ENCODE data around the gene EXOSC2. TPM values are rescaled to one million over a fixed set of nuclear protein-coding genes. Genes with fewer than 3 reads are reported as not detected.

EXOSC2 gene
- total RNA-seq, 2 experiments from 2014 or later: 70.1 to 72.6 TPM

- H3K27ac Mint-ChIP-seq: no peak overlapping the region
- H3K4me3 Mint-ChIP-seq: no peak overlapping the region
- CTCF ChIA-PET: interaction anchor here (0.6 to 1.5 kb wide), 4 partner anchors 22 to 318 kb away, joined by 3 to 7 read pairs (median 6); no protein-coding TSS in a partner anchor
- H3K4me1 Mint-ChIP-seq (ENCODE audit: low read depth): peaks cover 26% of the 10 kb centered on the region
- DNase-seq: no peak
- intact Hi-C loops (cut with micrococcal nuclease): no loop called here
- no peaks in the 10 kb centered on the region for H3K27me3 Mint-ChIP-seq (ENCODE audit: low read depth)
- peaks cover 1% of the 10 kb centered on the region for H3K9me3 Mint-ChIP-seq
- H3K36me3 Mint-ChIP-seq (ENCODE audit: low read depth): peaks cover 6% of the 10 kb centered on the region
These were observed 37.8 kb downstream of the EXOSC2 start for GRCh38 chr9:130731355-130731754.

GRCh38 chr9:130732136-130732535 lies 38.6 kb downstream of the EXOSC2 start:
- H3K36me3 Mint-ChIP-seq (ENCODE audit: low read depth): peaks cover 7% of the 10 kb centered on the region
- H3K27ac Mint-ChIP-seq: no peak overlapping the region
- peak; percentile 14 for DNase-seq
- intact Hi-C loops (cut with micrococcal nuclease): no loop called here
- no peak overlapping the region for H3K4me3 Mint-ChIP-seq
- CTCF ChIA-PET: interaction anchor here (0.6 to 1.5 kb wide), 5 partner anchors 10 to 135 kb away, joined by 3 to 7 read pairs (median 5); no protein-coding TSS in a partner anchor
- H3K27me3 Mint-ChIP-seq (ENCODE audit: low read depth): no peaks in the 10 kb centered on the region
- peaks cover 1% of the 10 kb centered on the region for H3K9me3 Mint-ChIP-seq
- peaks cover 25% of the 10 kb centered on the region for H3K4me1 Mint-ChIP-seq (ENCODE audit: low read depth)

- Mint-ChIP-seq H3K27ac (no peak overlapping the region), H3K4me1 (ENCODE audit: low read depth) (peaks cover 25% of the 10 kb centered on the region), H3K27me3 (ENCODE audit: low read depth) (no peaks in the 10 kb centered on the region), H3K4me3 (no peak overlapping the region), H3K9me3 (peaks cover 1% of the 10 kb centered on the region), H3K36me3 (ENCODE audit: low read depth) (peaks cover 7% of the 10 kb centered on the region)
- CTCF ChIA-PET: interaction anchor here (0.7 to 1.0 kb wide), 2 partner anchors 9 to 27 kb away, joined by 3 to 4 read pairs; no protein-coding TSS in a partner anchor
- intact Hi-C loops (cut with micrococcal nuclease): no loop called here
- DNase-seq: no peak
These were observed 39.2 kb downstream of the EXOSC2 start for GRCh38 chr9:130732793-130733221.

GRCh38 chr9:130735566-130735965 lies 42.0 kb downstream of the EXOSC2 start:
- no peaks in the 10 kb centered on the region for H3K27me3 Mint-ChIP-seq (ENCODE audit: low read depth)
- H3K36me3 Mint-ChIP-seq (ENCODE audit: low read depth): peaks cover 1% of the 10 kb centered on the region
- intact Hi-C loops (cut with micrococcal nuclease): no loop called here
- no peak for DNase-seq
- no peak overlapping the region for H3K27ac Mint-ChIP-seq
- peaks cover 11% of the 10 kb centered on the region for H3K4me1 Mint-ChIP-seq (ENCODE audit: low read depth)
- CTCF ChIA-PET: interaction anchor here (0.9 to 1.1 kb wide), 2 partner anchors 11 to 35 kb away, joined by 3 to 4 read pairs; no protein-coding TSS in a partner anchor
- no peak overlapping the region for H3K4me3 Mint-ChIP-seq
- H3K9me3 Mint-ChIP-seq: no peaks in the 10 kb centered on the region

GRCh38 chr9:130736834-130737233 lies 43.3 kb downstream of the EXOSC2 start:
- no peaks in the 10 kb centered on the region for H3K9me3 Mint-ChIP-seq
- H3K27me3 Mint-ChIP-seq (ENCODE audit: low read depth): no peaks in the 10 kb centered on the region
- H3K4me1 Mint-ChIP-seq (ENCODE audit: low read depth): peaks cover 6% of the 10 kb centered on the region
- intact Hi-C loops (cut with micrococcal nuclease): no loop called here
- no peak overlapping the region for H3K27ac Mint-ChIP-seq
- H3K4me3 Mint-ChIP-seq: no peak overlapping the region
- no peak for DNase-seq
- CTCF ChIA-PET: no interaction called here
- peaks cover 1% of the 10 kb centered on the region for H3K36me3 Mint-ChIP-seq (ENCODE audit: low read depth)

GRCh38 chr9:130738281-130738680 lies 44.7 kb downstream of the EXOSC2 start:
- H3K9me3 Mint-ChIP-seq: no peaks in the 10 kb centered on the region
- H3K36me3 Mint-ChIP-seq (ENCODE audit: low read depth): peaks cover 1% of the 10 kb centered on the region
- H3K27ac Mint-ChIP-seq: no peak overlapping the region
- intact Hi-C loops (cut with micrococcal nuclease): no loop called here
- H3K4me1 Mint-ChIP-seq (ENCODE audit: low read depth): peaks cover 2% of the 10 kb centered on the region
- H3K4me3 Mint-ChIP-seq: no peak overlapping the region
- H3K27me3 Mint-ChIP-seq (ENCODE audit: low read depth): no peaks in the 10 kb centered on the region
- no peak for DNase-seq
- CTCF ChIA-PET: interaction anchor here (1.2 kb wide), 1 partner anchor 37 kb away, joined by 3 read pairs; no protein-coding TSS in a partner anchor

GRCh38 chr9:130739081-130739480 lies 45.5 kb downstream of the EXOSC2 start:
- CTCF ChIA-PET: interaction anchor here (0.9 to 1.2 kb wide), 2 partner anchors 38 to 127 kb away, joined by 3 to 5 read pairs; no protein-coding TSS in a partner anchor
- no peaks in the 10 kb centered on the region for H3K9me3 Mint-ChIP-seq
- H3K27me3 Mint-ChIP-seq (ENCODE audit: low read depth): no peaks in the 10 kb centered on the region
- intact Hi-C loops (cut with micrococcal nuclease): no loop called here
- peaks cover 4% of the 10 kb centered on the region for H3K4me1 Mint-ChIP-seq (ENCODE audit: low read depth)
- no peak overlapping the region for H3K27ac Mint-ChIP-seq
- H3K4me3 Mint-ChIP-seq: no peak overlapping the region
- DNase-seq: no peak
- peaks cover 1% of the 10 kb centered on the region for H3K36me3 Mint-ChIP-seq (ENCODE audit: low read depth)

- intact Hi-C loops (cut with micrococcal nuclease): no loop called here
- Mint-ChIP-seq H3K4me3 (no peak overlapping the region), H3K4me1 (ENCODE audit: low read depth) (peaks cover 5% of the 10 kb centered on the region), H3K9me3 (no peaks in the 10 kb centered on the region), H3K27me3 (ENCODE audit: low read depth) (no peaks in the 10 kb centered on the region), H3K36me3 (ENCODE audit: low read depth) (peaks cover 1% of the 10 kb centered on the region), H3K27ac (no peak overlapping the region)
- no peak for DNase-seq
- CTCF ChIA-PET: no interaction called here
These were observed 46.8 kb downstream of the EXOSC2 start for GRCh38 chr9:130740218-130741023.

- peaks cover 5% of the 10 kb centered on the region for H3K4me1 Mint-ChIP-seq (ENCODE audit: low read depth)
- no peak overlapping the region for H3K4me3 Mint-ChIP-seq
- peaks cover 1% of the 10 kb centered on the region for H3K36me3 Mint-ChIP-seq (ENCODE audit: low read depth)
- intact Hi-C loops (cut with micrococcal nuclease): no loop called here
- H3K9me3 Mint-ChIP-seq: no peaks in the 10 kb centered on the region
- no peak overlapping the region for H3K27ac Mint-ChIP-seq
- DNase-seq: no peak
- CTCF ChIA-PET: no interaction called here
- no peaks in the 10 kb centered on the region for H3K27me3 Mint-ChIP-seq (ENCODE audit: low read depth)
These were observed 47.4 kb downstream of the EXOSC2 start for GRCh38 chr9:130741024-130741305.

GRCh38 chr9:130741831-130742449 lies 48.4 kb downstream of the EXOSC2 start:
- intact Hi-C loops (cut with micrococcal nuclease): no loop called here
- Mint-ChIP-seq H3K36me3 (ENCODE audit: low read depth) (peaks cover under 1% of the 10 kb centered on the region), H3K27ac (no peak overlapping the region), H3K27me3 (ENCODE audit: low read depth) (no peaks in the 10 kb centered on the region), H3K9me3 (no peaks in the 10 kb centered on the region), H3K4me3 (no peak overlapping the region), H3K4me1 (ENCODE audit: low read depth) (peaks cover 4% of the 10 kb centered on the region)
- no peak for DNase-seq
- CTCF ChIA-PET: interaction anchor here (0.7 to 0.9 kb wide), 2 partner anchors 10 to 36 kb away, joined by 3 to 4 read pairs; no protein-coding TSS in a partner anchor

GRCh38 chr9:130743656-130744055 lies 50.1 kb downstream of the EXOSC2 start:
- CTCF ChIA-PET: no interaction called here
- Mint-ChIP-seq H3K9me3 (no peaks in the 10 kb centered on the region), H3K27ac (no peak overlapping the region), H3K36me3 (ENCODE audit: low read depth) (no peaks in the 10 kb centered on the region), H3K4me3 (no peak overlapping the region), H3K4me1 (ENCODE audit: low read depth) (peaks cover 4% of the 10 kb centered on the region), H3K27me3 (ENCODE audit: low read depth) (no peaks in the 10 kb centered on the region)
- DNase-seq: no peak
- intact Hi-C loops (cut with micrococcal nuclease): no loop called here

- no peak overlapping the region for H3K4me3 Mint-ChIP-seq
- H3K27me3 Mint-ChIP-seq (ENCODE audit: low read depth): no peaks in the 10 kb centered on the region
- H3K4me1 Mint-ChIP-seq (ENCODE audit: low read depth): peaks cover 4% of the 10 kb centered on the region
- H3K27ac Mint-ChIP-seq: no peak overlapping the region
- no peak for DNase-seq
- H3K9me3 Mint-ChIP-seq: no peaks in the 10 kb centered on the region
- intact Hi-C loops (cut with micrococcal nuclease): no loop called here
- CTCF ChIA-PET: interaction anchor here (0.6 kb wide), 1 partner anchor 253 kb away, joined by 4 read pairs; no protein-coding TSS in a partner anchor
- no peaks in the 10 kb centered on the region for H3K36me3 Mint-ChIP-seq (ENCODE audit: low read depth)
These were observed 51.7 kb downstream of the EXOSC2 start for GRCh38 chr9:130745210-130745800.

Data from activated naive CD4-positive, alpha-beta T cell treated with anti-CD3 and anti-CD28 coated beads for 36 hours (primary cell).